Osteoblast (primary cell): Measurements from ENCODE around the gene FSTL4. TPM values are rescaled to one million over a fixed set of nuclear protein-coding genes. Genes with fewer than 3 reads are reported as not detected.

Source experiments
- DNase-seq: peaks from one replicate; pipeline ENCODE4 v3.0.0; 2011; ENCODE audit warnings: low spot score, mixed read lengths; ENCODE audit not compliant: insufficient read length; ENCODE audit errors: missing footprints
- H2AFZ ChIP-seq: 2 replicates; pipeline ENCODE4 v1.6.0; 2011; ENCODE audit warnings: mild to moderate bottlenecking, low read length
- H3K27ac ChIP-seq: 2 replicates; pipeline ENCODE4 v1.5.1; 2011; ENCODE audit warnings: mild to moderate bottlenecking, low read depth, low read length, moderate library complexity
- H3K27me3 ChIP-seq: 2 replicates; pipeline ENCODE4 v1.6.0; 2012; ENCODE audit warnings: mild to moderate bottlenecking, control low read depth, inconsistent platforms, low read length, moderate library complexity; ENCODE audit not compliant: insufficient read depth
- H3K36me3 ChIP-seq: 2 replicates; pipeline ENCODE4 v1.5.1; 2011; ENCODE audit warnings: mild to moderate bottlenecking, low read length, control low read depth, moderate library complexity; ENCODE audit not compliant: insufficient read depth
- H3K4me1 ChIP-seq: 2 replicates; pipeline ENCODE4 v1.5.1; 2011; ENCODE audit warnings: mild to moderate bottlenecking, low read length, control low read depth, moderate library complexity; ENCODE audit not compliant: insufficient read depth
- H3K4me2 ChIP-seq: 2 replicates; pipeline ENCODE4 v1.6.0; 2011; ENCODE audit warnings: mild to moderate bottlenecking, low read length; ENCODE audit not compliant: insufficient read depth
- H3K4me3 ChIP-seq: fragments of 200-600 bp; sonication (generic); 3 replicates; pipeline ENCODE4 v1.5.1; 2012; ENCODE audit warnings: mild to moderate bottlenecking, low read length, inconsistent platforms; ENCODE audit not compliant: insufficient read depth
- H3K79me2 ChIP-seq: 2 replicates; pipeline ENCODE4 v1.6.0; 2012; ENCODE audit warnings: mild to moderate bottlenecking, low read length, control low read depth, inconsistent platforms; ENCODE audit not compliant: insufficient read depth
- H3K9me3 ChIP-seq: 2 replicates; pipeline ENCODE4 v1.5.1; 2011; ENCODE audit warnings: low read depth, low read length, control low read depth
- H4K20me1 ChIP-seq: 2 replicates; pipeline ENCODE4 v1.6.0; 2012; ENCODE audit warnings: mild to moderate bottlenecking, low read length, control low read depth; ENCODE audit not compliant: insufficient read depth
- total RNA-seq: library from RNA; depleted of rRNA; stranded (reverse); fragments of >200 nt; gene quantifications from 2 replicates; pipeline ENCODE4 v1.2.3, GENCODE V29; 2012
- TF ChIP-seq, protein P1 (sequence below): IDR thresholded peaks from 2 replicates; pipeline ENCODE4 v1.5.1; 2011; ENCODE audit warnings: mild to moderate bottlenecking, low read depth, low read length, moderate library complexity; ENCODE audit errors: extremely low read depth

Gene FSTL4
- total RNA-seq, 1 donor = not detected

DNA sequence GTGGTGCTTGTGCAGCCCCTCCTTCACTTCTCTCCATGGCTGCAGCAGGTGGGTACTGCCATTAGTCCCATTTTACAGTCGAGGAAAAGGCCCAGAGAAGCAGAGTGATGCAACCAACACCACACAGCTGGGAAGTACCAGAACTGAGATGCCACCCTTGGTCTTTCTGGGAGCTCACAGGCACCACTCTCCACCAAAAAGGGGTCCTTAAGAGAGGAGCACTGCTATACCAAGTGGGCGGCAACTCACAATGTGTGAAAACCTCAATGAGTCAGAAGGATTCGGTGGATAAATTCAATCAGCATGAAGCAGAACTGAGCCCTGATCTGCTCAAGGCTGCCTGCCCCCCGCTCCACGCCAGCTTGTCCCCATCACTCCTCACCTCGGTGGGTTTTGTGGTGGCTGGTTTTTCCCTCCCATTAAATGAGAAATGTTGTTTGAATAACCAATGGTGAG lies 213.7 kb downstream of the FSTL4 start:
- Histone ChIP-seq H4K20me1 (no peaks in the 10 kb centered on the region), H3K9me3 (no peaks in the 10 kb centered on the region), H3K27ac (no peak overlapping the region), H3K4me2 (no peak overlapping the region), H2AFZ (no peak overlapping the region), H3K36me3 (no peaks in the 10 kb centered on the region), H3K4me3 (no peak overlapping the region), H3K4me1 (no peaks in the 10 kb centered on the region), H3K27me3 (no peaks in the 10 kb centered on the region), H3K79me2 (no peaks in the 10 kb centered on the region)
- DNase-seq = no peak
- TF ChIP-seq, protein P1, sequence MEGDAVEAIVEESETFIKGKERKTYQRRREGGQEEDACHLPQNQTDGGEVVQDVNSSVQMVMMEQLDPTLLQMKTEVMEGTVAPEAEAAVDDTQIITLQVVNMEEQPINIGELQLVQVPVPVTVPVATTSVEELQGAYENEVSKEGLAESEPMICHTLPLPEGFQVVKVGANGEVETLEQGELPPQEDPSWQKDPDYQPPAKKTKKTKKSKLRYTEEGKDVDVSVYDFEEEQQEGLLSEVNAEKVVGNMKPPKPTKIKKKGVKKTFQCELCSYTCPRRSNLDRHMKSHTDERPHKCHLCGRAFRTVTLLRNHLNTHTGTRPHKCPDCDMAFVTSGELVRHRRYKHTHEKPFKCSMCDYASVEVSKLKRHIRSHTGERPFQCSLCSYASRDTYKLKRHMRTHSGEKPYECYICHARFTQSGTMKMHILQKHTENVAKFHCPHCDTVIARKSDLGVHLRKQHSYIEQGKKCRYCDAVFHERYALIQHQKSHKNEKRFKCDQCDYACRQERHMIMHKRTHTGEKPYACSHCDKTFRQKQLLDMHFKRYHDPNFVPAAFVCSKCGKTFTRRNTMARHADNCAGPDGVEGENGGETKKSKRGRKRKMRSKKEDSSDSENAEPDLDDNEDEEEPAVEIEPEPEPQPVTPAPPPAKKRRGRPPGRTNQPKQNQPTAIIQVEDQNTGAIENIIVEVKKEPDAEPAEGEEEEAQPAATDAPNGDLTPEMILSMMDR = no peak

DNA sequence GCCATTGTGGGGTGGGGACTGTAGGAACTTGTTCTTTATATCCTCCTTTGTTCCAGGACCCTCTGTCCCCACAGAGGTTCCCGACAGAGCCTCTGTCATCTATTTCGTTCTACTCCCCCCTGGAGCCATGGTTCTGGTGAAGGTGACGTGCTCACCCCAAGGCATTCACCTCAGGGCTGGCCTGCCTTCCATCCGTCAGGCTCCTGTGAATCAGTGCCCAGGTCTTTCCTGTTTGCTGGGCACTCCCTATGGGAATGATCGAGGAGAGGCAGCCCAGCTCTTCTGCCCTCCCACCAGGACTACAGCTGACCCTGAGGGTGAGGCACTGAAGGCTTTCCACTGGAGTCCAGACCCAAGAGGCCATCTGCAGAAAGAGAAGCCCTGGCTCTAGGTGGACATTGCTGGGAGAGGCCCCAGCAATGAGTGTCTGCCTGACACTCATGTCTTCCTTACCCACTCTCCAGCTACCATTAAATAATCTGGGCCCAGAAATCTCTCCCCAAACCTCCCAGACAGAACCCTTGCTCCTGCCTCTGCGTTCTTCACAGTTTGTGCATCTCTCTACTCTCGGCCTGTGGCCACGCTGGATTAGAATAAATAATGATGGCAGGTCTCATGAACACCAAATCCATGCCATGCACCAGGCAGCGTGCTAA lies 214.2 kb downstream of the FSTL4 start:
- Histone ChIP-seq H4K20me1 (no peaks in the 10 kb centered on the region), H3K36me3 (no peaks in the 10 kb centered on the region), H3K4me2 (no peak overlapping the region), H3K4me3 (no peak overlapping the region), H3K79me2 (no peaks in the 10 kb centered on the region), H2AFZ (no peak overlapping the region), H3K9me3 (no peaks in the 10 kb centered on the region), H3K27me3 (no peaks in the 10 kb centered on the region), H3K4me1 (no peaks in the 10 kb centered on the region), H3K27ac (no peak overlapping the region)
- TF ChIP-seq, protein P1 = no peak
- DNase-seq = no peak

DNA sequence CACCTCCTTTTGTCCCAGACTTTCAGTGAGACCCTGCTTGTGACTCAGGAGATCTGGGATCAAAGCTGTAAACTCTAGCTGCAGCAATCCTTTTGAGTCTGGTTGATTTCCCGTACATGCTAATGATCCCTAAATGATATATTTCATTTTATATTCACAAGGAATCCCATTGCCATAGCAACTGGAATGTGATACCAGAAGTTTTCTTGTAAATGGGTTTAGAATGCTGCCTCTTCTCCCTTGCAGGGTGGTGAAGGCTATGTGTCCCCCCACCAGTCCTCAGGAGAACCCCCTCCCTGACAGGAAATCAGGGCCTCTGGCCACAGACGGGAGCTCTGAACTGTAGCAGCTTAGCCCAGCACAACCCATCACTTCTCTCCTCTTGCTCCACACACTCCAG lies 215.0 kb downstream of the FSTL4 start:
- Histone ChIP-seq H3K9me3 (no peaks in the 10 kb centered on the region), H4K20me1 (no peaks in the 10 kb centered on the region), H3K79me2 (no peaks in the 10 kb centered on the region), H2AFZ (no peak overlapping the region), H3K27ac (no peak overlapping the region), H3K4me3 (no peak overlapping the region), H3K27me3 (no peaks in the 10 kb centered on the region), H3K4me2 (no peak overlapping the region), H3K4me1 (no peaks in the 10 kb centered on the region), H3K36me3 (no peaks in the 10 kb centered on the region)
- DNase-seq = no peak
- TF ChIP-seq, protein P1 = no peak

DNA sequence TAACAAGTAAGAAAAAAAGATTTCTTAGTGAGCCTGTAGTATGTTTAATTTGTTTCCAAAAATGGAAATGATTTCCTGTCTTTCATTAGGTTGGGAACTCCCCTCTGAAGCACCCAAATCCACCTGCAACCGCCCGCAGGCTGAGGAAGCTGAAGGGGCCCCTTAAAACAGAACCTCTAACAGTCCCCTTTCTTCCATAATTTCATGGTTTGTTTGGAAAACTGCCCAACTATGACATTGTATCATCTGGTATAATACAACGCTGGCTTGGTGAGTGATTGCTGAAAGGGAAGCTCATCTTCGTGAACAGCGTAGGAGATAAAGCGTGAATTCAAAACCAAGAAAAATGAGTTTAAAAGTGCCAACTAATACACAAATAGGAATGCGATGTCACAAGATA lies 215.5 kb downstream of the FSTL4 start:
- Histone ChIP-seq H2AFZ (no peak overlapping the region), H3K36me3 (no peaks in the 10 kb centered on the region), H3K9me3 (no peaks in the 10 kb centered on the region), H4K20me1 (no peaks in the 10 kb centered on the region), H3K79me2 (no peaks in the 10 kb centered on the region), H3K4me1 (no peaks in the 10 kb centered on the region), H3K4me3 (no peak overlapping the region), H3K27me3 (peaks cover 4% of the 10 kb centered on the region), H3K27ac (no peak overlapping the region), H3K4me2 (no peak overlapping the region)
- DNase-seq = no peak
- TF ChIP-seq, protein P1 = no peak
